ENCODE data around the gene GRIK3. TPM values are rescaled to one million over a fixed set of nuclear protein-coding genes. Genes with fewer than 3 reads are reported as not detected.

The GRIK3 gene
- total RNA-seq, 1 experiment from 2014 or later = not detected

DNA sequence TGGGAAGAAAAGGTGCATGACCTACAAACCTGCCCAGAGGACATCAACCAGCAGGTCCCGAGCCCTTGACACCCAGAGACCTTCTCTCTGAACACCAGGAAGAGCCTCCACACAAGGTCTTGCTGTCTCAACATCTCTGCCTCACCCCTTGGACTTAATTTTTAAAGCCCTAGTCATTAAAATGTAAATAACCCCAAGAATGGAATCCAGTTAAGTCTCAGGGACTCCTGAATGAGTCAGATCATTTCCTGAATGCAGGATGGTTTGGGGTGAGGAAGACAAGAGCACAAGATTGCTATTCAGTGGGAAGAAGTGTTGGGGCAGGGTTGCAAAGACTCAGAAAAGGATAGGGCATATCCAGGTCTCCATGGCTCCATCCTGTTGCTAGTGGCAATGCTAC, 17.8 kb upstream of the GRIK3 start:
- Histone ChIP-seq H3K27me3 (ENCODE audit: low read length) (peaks cover 20% of the 10 kb centered on the region), H3K36me3 (ENCODE audit: low read depth, low read length) (no peaks in the 10 kb centered on the region), H3K9me3 (ENCODE audit: low read length) (no peaks in the 10 kb centered on the region), H3K9me2 (replicated peaks; ENCODE audit: low read length) (no peaks in the 10 kb centered on the region), H4K20me1 (ENCODE audit: low read length) (no peaks in the 10 kb centered on the region), H3F3A (ENCODE audit: low read length, unreplicated experiment) (no peaks in the 10 kb centered on the region), H3K9ac (ENCODE audit: low read length) (no peak overlapping the region), H2AFZ (ENCODE audit: low read length) (no peak overlapping the region), H3K79me2 (ENCODE audit: low read length) (no peaks in the 10 kb centered on the region), H3K4me3 (ENCODE audit: low read length) (no peak overlapping the region), H3K27ac (ENCODE audit: low read length) (no peak overlapping the region), H3K4me1 (ENCODE audit: insufficient read depth, low read length) (no peaks in the 10 kb centered on the region), H3K4me2 (ENCODE audit: low read length) (no peak overlapping the region)
- DNase-seq (no peak), ATAC-seq (no peak)
- TF ChIP-seq, protein P1, sequence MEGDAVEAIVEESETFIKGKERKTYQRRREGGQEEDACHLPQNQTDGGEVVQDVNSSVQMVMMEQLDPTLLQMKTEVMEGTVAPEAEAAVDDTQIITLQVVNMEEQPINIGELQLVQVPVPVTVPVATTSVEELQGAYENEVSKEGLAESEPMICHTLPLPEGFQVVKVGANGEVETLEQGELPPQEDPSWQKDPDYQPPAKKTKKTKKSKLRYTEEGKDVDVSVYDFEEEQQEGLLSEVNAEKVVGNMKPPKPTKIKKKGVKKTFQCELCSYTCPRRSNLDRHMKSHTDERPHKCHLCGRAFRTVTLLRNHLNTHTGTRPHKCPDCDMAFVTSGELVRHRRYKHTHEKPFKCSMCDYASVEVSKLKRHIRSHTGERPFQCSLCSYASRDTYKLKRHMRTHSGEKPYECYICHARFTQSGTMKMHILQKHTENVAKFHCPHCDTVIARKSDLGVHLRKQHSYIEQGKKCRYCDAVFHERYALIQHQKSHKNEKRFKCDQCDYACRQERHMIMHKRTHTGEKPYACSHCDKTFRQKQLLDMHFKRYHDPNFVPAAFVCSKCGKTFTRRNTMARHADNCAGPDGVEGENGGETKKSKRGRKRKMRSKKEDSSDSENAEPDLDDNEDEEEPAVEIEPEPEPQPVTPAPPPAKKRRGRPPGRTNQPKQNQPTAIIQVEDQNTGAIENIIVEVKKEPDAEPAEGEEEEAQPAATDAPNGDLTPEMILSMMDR (conservative IDR thresholded peaks at IDR 0.05; ENCODE audit: low read depth, low read length) = no peak
- TF ChIP-seq EZH2 (IDR thresholded peaks at IDR 0.05; ENCODE audit: low read length, unreplicated experiment) (no peak), EZH2phosphoT487 (IDR thresholded peaks at IDR 0.05; ENCODE audit: borderline replicate concordance, low read length) (no peak)
- no TSS peak for BruUV-seq (replicated peaks)
- POLR2A ChIA-PET (ENCODE audit: unreplicated experiment) = no interaction called here
- intact Hi-C loops (cut with micrococcal nuclease) = no loop called here
- CTCF ChIA-PET = no interaction called here

DNA sequence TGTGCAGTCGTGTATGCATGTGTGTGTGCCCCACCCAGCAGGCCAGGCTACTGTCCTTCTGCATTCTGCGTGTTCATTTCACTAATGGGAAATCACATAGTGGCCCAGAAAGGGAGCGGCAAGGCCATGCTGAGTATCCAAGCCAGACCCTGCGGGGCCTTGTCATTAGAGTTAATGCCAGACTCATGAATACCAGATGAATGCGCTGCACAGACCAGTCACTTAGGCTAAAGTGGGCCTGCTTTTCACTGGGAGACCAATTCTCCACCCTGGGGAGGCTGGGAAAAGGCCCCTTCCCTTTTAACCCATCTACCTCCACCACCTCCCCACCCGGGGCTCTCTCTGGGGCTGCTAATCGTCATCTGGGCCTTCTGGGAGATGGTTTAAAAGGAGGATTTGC, 17.0 kb upstream of the GRIK3 start:
- no peak for DNase-seq
- Histone ChIP-seq H3K4me1 (ENCODE audit: insufficient read depth, low read length) (no peaks in the 10 kb centered on the region), H3K4me3 (ENCODE audit: low read length) (no peak overlapping the region), H2AFZ (ENCODE audit: low read length) (no peak overlapping the region), H3K4me2 (ENCODE audit: low read length) (no peak overlapping the region), H3K79me2 (ENCODE audit: low read length) (no peaks in the 10 kb centered on the region), H3F3A (ENCODE audit: low read length, unreplicated experiment) (no peaks in the 10 kb centered on the region), H4K20me1 (ENCODE audit: low read length) (no peaks in the 10 kb centered on the region), H3K9me3 (ENCODE audit: low read length) (no peaks in the 10 kb centered on the region), H3K9me2 (replicated peaks; ENCODE audit: low read length) (no peaks in the 10 kb centered on the region), H3K36me3 (ENCODE audit: low read depth, low read length) (no peaks in the 10 kb centered on the region), H3K27me3 (ENCODE audit: low read length) (peaks cover 28% of the 10 kb centered on the region), H3K9ac (ENCODE audit: low read length) (no peak overlapping the region), H3K27ac (ENCODE audit: low read length) (no peak overlapping the region)
- intact Hi-C loops (cut with micrococcal nuclease) = no loop called here
- no TSS peak for BruUV-seq (replicated peaks)
- TF ChIP-seq EZH2phosphoT487 (IDR thresholded peaks at IDR 0.05; ENCODE audit: borderline replicate concordance, low read length) (no peak), EZH2 (IDR thresholded peaks at IDR 0.05; ENCODE audit: low read length, unreplicated experiment) (no peak)
- TF ChIP-seq, protein P1 (conservative IDR thresholded peaks at IDR 0.05; ENCODE audit: low read depth, low read length) = no peak
- ATAC-seq = no peak
- CTCF ChIA-PET = no interaction called here
- POLR2A ChIA-PET (ENCODE audit: unreplicated experiment) = no interaction called here

DNA sequence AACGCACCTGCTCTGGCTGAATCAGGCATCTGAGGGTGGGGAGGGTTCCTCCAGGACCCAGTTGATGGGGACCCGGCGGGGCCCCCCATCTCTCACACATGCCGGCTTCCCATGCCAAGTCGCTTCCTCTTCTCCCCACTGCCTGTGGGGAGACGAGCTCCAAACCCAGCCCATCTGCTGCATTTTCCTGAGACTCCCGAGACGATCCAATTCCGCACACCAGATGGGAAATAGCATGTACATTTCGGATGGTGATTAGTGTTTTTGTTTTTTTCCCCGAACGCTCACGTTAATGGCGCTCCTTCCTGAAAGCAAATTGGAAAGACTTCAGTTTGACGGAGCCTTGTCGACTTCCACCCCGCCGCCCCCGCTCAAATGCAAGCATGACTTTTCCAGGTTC, 13.2 kb upstream of the GRIK3 start:
- no peaks in the 10 kb centered on the region for H3K9me2 ChIP-seq (replicated peaks; ENCODE audit: low read length)
- BruUV-seq (replicated peaks) = no TSS peak
- H3K9me3 ChIP-seq (ENCODE audit: low read length) = no peaks in the 10 kb centered on the region
- H3K36me3 ChIP-seq (ENCODE audit: low read depth, low read length) = no peaks in the 10 kb centered on the region
- no peaks in the 10 kb centered on the region for H4K20me1 ChIP-seq (ENCODE audit: low read length)
- no peaks in the 10 kb centered on the region for H3K4me1 ChIP-seq (ENCODE audit: insufficient read depth, low read length)
- no peak for ATAC-seq
- H2AFZ ChIP-seq (ENCODE audit: low read length) = no peak overlapping the region
- H3K27me3 ChIP-seq (ENCODE audit: low read length) = peaks cover 33% of the 10 kb centered on the region
- no peak overlapping the region for H3K9ac ChIP-seq (ENCODE audit: low read length)
- no peaks in the 10 kb centered on the region for H3F3A ChIP-seq (ENCODE audit: low read length, unreplicated experiment)
- DNase-seq = no peak
- H3K4me3 ChIP-seq (ENCODE audit: low read length) = no peak overlapping the region
- TF ChIP-seq, protein P1 (conservative IDR thresholded peaks at IDR 0.05; ENCODE audit: low read depth, low read length) = no peak
- no peak for TF ChIP-seq EZH2 (IDR thresholded peaks at IDR 0.05; ENCODE audit: low read length, unreplicated experiment)
- TF ChIP-seq EZH2phosphoT487 (IDR thresholded peaks at IDR 0.05; ENCODE audit: borderline replicate concordance, low read length) = no peak
- CTCF ChIA-PET = no interaction called here
- intact Hi-C loops (cut with micrococcal nuclease) = no loop called here
- no peak overlapping the region for H3K27ac ChIP-seq (ENCODE audit: low read length)
- POLR2A ChIA-PET (ENCODE audit: unreplicated experiment) = no interaction called here
- no peak overlapping the region for H3K4me2 ChIP-seq (ENCODE audit: low read length)
- no peaks in the 10 kb centered on the region for H3K79me2 ChIP-seq (ENCODE audit: low read length)
